Astrocyte of the spinal cord (primary cell): ENCODE results near the gene STK32C.

Source experiments
- DNase-seq: peaks from one replicate; pipeline ENCODE4 v3.0.0; 2011; ENCODE audit warnings: low read depth, low spot score
- H3K4me3 ChIP-seq: 2 replicates; pipeline ENCODE4 v1.5.1; 2011; ENCODE audit warnings: low read depth, mild to moderate bottlenecking, low read length, moderate library complexity
- CTCF ChIP-seq: IDR thresholded peaks from 2 replicates; pipeline ENCODE4 v1.5.1; 2012; ENCODE audit warnings: low read depth, mild to moderate bottlenecking, low read length, inconsistent platforms
- in situ Hi-C: cut with HindIII; loops from 2 replicates; pipeline ENCODE4 v1.10.0; 2017; ENCODE audit warnings: low sequenced_read_pairs

Gene STK32C

GRCh38 chr10:132185601-132186487 lies 121.9 kb downstream of the STK32C start:
- DNase-seq = peak; percentile 5
- TF ChIP-seq CTCF = no peak
- in situ Hi-C loops = no loop called here
- H3K4me3 ChIP-seq = no peak overlapping the region

GRCh38 chr10:132184816-132185593 lies 122.7 kb downstream of the STK32C start:
- in situ Hi-C loops = no loop called here

GRCh38 chr10:132183046-132183445 lies 124.7 kb downstream of the STK32C start:
- in situ Hi-C loops = no loop called here
- DNase-seq = no peak
- no peak overlapping the region for H3K4me3 ChIP-seq
- TF ChIP-seq CTCF = no peak

More at GRCh38 chr10:132184816-132185593, 122.7 kb downstream of the STK32C start:
- H3K4me3 ChIP-seq = no peak overlapping the region
- TF ChIP-seq CTCF = no peak
- no peak for DNase-seq

- no peak for DNase-seq
- no peak for TF ChIP-seq CTCF
- no peak overlapping the region for H3K4me3 ChIP-seq
- in situ Hi-C loops = no loop called here
These were observed 125.2 kb downstream of the STK32C start for GRCh38 chr10:132182591-132182990.

- DNase-seq = no peak
- TF ChIP-seq CTCF = no peak
- H3K4me3 ChIP-seq = no peak overlapping the region
- in situ Hi-C loops = no loop called here
These were observed 125.9 kb downstream of the STK32C start for GRCh38 chr10:132181691-132182425.

GRCh38 chr10:132180736-132181135 lies 127.0 kb downstream of the STK32C start:
- no peak for TF ChIP-seq CTCF
- in situ Hi-C loops = no loop called here
- no peak for DNase-seq
- H3K4me3 ChIP-seq = no peak overlapping the region
